HG02623 (cell line): Measurements from ENCODE around the gene CDK14.

ENCODE experiments used
- ATAC-seq: cut with Tn5 transposase; IDR thresholded peaks from one replicate; pipeline ENCODE4 v1.9.1; 2021; ENCODE audit warnings: moderate library complexity; ENCODE audit not compliant: unreplicated experiment

CDK14 gene

DNA sequence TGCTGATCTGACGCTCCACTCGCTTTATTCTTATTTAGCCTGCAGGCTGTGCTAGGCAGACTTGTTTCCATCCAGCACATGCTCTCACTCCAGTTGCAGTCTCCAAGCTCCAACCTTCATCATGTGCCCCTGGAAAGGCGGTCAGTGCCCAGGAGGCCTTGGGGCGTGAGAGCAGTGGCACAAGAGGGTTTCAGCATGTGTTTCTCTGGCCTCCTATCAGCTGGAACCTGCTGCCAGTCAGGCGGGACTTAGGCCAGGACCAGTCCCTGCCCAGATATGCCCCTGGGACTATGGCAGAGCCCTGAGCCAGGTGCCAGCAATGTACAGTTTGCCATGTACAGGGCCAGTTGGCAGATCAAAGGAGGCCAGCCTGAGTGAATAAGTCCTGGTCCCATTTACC lies 337.9 kb downstream of the CDK14 start:
- ATAC-seq, result no peak

DNA sequence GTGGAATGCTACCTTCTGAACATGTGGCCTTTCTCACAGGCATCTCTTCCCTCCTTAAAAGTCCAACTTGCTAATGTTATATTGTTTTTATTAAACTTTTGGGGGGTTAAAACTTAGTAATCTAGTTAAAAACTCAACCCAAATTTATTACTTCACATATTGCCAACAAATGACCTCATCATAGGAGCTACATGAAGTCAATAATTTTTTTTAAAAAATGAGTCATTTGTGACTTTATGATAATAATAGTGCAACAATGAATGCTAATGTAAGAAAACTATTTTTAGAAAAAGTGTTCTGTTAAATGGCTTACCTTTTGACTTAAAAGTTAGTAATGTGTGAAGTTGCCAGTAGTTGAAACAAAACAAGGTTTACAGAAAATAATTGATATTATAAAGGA lies 342.2 kb downstream of the CDK14 start:
- no peak for ATAC-seq

DNA sequence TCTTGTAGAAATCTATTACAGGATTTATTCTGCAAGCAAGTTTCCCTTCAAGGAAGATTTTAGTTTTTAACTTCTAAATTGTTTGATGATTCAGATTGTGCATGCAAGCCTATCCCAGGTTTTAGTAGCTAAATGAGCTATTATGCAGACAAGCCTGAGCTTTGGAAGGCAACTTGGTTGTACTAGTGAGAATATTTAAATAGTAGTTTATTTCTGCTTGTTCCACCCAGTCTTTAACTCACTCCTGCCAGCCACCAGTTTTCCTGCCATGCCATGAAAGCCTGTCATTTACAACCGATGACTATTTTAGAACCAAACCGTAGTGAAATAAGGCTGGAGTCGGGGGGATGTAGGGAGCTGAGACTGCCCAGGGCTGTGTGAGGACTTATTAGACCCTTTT lies 343.5 kb downstream of the CDK14 start:
- ATAC-seq, result no peak

DNA sequence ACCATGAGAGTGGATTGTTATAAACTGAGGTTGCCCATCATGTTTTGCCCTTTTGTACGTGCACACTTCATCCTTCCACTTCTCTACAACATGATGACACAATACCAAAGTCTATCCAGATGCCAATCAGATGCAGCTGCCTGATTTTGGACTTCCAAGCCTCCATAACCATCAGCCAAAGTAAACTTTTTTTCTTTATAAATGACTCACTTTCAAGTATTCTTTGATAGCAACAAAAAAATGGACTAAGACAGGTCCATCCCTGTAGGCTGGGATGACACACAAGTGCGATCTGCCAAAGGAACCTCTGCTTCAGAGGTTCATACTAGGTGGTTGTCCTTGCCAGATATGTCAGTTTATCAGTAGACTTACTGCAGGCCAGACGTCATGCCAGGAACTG lies 347.9 kb downstream of the CDK14 start:
- ATAC-seq, result no peak

DNA sequence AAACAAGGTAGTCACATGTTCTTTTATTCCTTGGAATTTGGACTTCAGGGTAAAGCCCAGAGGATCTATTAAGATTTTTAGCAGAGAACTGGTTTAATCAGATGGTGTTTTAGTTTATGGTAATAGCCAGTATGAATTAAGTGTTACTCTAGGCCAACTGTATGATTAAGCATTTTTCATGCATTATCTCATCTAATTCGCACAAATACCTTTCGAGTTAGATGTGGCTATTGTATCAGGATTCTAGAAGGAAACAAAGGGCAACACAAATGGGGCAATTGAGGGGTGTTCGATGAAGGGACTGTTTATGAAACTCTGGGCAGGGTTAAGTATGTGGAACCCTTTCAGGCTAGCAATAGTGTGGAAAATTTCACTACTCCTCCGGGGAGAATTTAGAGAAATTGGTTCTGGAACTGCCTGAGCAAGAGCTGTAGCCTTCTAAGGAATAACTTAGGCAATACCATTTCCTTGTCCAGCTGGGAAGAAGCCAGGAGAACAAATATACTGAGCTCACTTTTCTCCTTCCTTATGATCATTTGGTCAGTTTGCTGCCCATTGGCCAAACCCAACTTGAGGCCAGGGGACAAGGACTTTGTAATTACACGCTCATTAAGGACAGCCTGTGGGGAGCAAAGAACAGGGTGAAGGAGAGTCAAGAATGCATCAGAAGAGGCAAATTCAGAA lies 349.1 kb downstream of the CDK14 start:
- no peak for ATAC-seq

DNA sequence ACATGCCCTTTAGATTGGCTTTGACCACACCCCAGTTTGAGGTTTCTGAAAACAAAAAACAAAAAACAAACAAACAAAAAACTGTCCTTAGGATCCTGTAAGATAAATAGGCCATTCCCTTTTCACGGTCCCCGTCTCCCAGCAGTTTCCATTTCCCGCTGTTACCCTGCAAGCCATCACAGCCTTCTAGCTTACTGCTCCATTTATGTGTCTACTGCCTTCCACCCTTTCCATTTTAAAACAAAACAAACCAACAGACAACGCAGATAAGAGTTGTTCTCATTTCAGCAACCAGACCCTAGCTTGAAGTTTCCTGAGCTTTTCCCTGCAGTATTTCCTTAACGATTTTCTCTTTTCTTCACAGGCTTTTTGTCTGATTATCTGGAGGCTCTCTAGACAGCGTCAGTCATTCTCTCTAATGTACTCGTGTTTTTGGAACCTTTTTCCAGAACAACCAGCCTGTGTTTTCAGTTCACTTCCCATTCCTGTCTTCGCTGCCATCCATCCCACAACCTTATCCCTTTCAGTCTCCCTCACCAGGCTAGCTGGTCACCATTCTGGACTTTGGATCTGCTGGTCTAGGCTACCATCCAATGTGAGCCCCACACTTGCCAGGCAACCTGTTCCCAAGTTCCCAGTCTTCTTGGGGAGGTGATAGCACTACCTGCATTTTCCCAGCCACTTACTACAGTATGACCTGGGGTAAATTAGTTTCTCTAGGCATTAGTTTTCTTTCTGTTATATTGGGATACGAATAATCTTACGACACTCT lies 350.8 kb downstream of the CDK14 start:
- no peak for ATAC-seq

DNA sequence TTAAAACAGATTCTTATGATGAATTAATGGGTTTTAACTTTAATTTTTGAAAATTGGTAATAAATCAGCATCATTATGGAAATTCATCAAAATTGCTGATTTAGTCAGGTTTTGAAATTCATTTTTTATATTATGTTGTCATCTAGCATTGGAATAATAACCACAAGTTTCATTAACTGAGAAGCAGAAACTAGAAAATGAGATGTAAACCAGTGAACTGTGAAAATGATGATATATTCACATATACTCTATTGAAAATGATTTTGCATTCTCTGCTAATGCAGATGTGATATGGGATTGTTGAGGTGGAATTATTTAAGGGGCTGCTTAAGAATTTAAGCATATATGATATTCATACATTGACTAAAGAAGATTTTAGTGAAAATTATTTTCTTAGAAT lies 352.0 kb downstream of the CDK14 start:
- no peak for ATAC-seq

DNA sequence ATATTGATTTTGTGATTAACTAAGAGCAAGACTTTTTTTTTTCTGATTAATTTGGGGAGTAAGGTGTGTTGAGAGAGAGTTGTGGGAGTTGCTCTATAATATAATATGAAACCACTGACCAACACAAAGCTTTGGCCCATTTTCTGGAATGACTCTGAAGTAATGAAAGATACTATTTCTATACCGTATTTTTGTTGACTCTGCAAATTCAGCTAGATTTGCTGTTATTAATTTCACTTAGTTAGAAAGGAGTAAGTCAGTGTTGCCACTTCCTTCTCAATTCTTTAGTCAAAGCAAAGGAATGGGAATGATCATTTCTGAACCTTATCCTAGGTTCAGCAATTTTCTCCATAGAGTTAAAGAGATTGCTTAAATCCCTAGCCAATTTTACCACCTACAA lies 355.1 kb downstream of the CDK14 start:
- ATAC-seq, result no peak

DNA sequence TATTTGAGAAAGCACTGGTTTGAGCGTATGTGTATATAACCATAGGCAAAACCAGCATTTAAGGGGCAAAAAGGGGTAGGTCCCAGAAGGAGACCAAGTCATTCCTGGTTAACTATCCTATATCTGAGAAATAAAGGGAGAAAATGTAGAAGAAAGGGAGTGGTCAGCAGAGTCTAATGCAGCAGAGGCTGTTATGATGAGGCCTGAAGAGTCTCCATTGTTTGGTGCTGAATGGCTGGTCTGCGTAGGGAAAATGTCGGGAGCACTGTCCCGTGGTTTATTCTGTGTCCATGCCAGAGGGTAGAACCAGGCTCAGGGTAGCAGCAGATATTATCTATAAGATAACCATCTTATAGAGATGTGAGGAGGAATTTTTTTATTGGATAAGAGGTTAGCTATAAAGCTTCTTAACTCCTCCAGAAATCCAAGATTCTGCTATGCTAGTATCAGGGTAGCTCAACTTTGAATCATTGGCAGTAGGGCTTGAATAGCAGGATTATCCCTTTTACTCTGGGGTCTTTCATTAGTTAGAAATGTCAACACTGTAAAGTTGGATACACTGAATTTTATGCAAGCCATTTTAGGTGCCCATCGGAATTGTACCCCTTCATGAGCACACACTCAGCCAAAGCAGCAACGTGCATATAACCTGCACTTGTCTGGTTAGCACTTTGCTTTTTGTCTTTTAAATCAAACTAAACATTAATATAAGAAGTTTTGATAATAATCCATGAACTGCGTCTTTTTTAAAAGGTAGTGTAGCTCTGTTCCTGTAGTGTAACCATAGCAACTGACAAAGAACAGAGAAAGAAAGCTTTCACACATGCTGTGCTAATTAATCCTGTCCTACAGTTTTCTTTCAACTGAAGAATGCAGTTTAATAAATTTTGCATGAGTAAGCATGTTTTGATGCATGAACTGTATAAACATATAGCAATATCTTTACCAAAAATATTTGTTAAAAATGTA lies 356.1 kb downstream of the CDK14 start:
- ATAC-seq, result no peak

DNA sequence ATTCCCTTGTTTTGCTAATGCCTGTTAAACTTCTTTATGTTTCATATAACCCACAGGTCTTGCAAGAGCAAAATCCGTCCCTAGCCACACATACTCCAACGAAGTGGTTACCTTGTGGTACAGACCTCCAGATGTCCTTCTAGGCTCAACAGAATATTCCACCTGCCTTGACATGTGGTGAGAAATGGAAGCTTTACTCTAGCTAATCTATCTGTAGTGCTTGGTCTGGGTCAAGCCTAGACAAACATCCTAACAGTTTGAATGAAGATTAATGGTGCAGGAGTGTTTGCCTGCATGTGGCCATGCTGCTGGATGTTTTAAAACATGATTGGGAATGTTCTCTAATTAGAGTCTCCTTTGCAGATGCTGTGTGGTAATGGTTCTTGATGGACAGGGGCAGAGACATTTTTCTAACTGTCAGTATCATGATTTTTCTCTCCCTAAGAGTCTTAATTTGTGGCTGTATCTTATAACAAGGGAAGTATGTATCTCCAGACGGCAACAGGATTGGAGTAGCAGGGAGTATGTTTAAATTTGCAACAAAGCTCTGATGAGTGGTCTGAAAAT lies 359.6 kb downstream of the CDK14 start:
- ATAC-seq, result no peak

DNA sequence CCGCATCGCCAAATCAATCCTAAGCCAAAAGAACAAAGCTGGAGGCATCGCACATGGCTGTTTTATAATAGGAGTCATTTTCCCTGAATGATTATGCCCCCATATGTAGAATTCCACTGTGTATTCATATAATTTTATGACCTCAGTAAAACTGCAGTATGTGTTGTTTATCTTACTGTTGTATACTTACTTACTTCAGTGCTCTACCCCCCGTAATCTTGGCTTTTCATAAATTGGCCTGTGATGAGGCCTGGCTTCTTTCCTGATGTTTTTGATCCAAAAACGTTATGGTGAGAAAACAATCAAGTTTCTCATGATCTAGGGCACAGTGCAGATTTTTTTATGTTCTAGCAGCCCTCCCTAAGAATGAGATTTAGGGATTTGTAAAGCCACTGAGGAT lies 361.8 kb downstream of the CDK14 start:
- ATAC-seq, result no peak

DNA sequence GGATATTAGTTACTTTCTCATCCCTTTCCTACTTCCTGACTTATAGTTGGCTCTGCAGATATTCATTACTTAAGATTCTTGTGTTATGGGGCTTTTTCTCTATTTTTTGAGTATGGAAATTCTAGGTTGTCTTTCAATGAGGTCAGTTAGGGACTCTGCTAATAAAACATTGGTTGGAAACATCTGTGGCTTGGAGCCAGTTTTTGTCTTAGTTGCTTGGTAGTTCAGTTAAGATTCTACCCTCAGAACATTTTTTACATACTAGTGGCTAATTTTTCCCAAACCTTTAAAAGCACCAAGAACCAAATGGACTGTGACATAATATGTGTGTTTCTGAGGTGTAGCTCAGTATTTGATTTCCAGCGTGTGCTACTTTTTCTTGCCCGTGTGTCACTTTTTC lies 362.5 kb downstream of the CDK14 start:
- ATAC-seq, result no peak

DNA sequence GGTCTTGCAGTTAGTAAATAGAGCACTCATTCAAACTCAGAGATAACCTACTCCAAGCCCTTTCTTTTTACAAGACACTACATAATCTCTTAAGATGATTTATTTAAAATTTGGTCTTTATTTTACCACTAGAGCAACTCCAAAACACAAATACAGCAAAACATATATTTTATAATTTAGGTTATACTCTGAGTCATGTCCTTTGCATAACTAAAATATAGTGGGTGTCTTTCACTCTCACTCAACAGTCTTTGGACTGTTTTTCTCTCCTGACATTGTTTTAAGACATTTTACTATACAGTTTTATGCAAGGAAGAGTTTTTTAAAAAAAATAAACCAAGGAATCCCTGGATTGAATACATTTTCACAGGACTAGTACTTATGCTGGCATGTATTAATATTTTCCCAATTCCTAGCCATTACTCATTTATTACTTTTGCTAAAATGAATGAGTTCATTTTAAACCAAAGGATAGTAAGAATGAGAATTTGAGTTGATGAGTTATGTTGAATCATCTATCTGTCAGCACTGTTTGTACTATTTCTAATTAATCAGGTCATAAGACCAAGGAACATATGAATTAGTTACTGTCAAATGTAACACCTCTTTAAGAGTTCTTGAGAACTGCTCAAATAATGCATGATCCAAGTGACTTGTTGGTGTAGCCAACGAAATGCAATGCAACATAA lies 365.1 kb downstream of the CDK14 start:
- ATAC-seq, result no peak

DNA sequence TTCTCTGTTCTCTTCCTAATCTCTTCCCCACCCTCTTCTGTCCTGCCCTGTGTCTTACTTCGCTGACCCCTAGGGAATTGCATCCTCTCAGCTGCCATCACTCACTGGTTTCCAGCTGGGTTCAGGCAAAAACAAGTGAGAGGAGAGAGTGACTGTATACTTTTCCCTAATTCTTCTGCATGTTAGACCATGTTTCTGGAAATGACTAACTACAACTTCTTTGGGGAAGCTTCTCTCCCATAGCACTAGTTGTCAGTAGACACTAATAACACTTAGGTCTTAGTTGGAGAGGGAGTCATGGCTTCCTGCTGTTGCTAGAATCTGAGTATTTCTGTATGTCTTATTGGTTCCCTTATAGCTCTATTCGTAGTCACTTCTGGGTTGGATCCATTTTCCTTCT lies 369.1 kb downstream of the CDK14 start:
- no peak for ATAC-seq

DNA sequence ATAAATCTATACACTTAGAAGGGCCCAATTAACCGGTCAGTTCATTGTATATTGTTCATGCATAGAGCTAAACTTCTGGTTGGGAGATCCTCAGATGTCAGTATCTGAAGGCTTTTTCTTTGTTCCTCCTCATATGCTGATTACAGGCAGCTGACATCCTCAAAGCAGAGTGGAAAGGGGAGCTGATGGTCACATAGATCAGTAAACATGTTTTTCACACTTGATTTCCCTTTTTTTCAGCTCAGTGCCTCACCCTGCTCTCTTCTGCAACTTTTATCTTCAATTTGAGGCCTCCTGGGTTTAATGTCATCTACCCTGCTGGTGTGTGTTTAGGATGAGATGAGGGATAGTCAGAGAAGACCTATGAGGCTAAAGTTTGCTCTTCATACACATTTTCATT lies 370.2 kb downstream of the CDK14 start:
- no peak for ATAC-seq

DNA sequence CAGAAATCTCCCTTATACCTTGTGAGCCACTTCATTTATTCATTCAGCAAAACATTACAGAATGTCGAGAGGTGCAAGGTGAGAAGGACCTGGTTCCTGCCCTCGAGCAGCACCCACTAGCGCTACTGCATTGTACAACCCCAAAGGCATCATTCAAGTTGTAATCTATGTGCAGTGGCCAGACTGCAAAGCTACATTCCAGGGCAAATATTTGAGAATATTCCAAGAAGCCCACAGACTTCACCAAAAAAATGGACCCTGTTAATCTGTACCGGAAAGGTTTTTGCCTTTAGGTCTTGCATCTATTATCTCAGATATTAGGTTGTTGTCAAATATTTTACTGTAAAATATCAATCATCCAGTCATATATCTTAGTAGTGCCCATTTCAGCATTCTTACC lies 372.8 kb downstream of the CDK14 start:
- ATAC-seq, result no peak

DNA sequence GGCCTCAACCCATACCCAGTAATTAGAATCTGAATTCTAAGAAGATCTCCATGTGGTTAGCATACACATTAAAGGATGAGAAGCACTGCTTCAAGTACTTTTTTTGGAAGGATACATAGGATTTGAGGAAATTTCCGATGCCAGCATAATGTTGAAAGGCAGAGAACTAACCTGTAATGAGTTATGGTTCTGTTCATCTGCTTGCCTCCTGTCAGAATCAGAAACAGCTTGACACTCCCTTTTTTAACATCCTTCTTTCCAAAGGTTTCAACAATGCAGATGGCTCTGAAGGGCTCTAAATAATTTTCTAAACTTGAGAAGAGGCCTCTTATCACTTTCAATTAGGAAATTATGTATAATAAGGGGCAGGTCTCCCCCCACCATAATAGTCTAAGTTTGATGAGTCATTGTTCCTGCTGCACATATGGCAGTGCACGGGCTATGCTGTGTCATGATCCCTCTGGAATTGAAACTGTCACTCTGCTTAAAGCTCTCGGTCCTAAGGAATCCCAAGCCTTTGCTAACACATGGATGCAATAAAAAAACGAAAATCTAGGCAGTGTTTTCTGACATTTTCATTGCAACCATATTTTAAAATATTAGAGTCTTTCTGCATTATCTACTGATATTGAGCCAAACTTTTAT lies 376.9 kb downstream of the CDK14 start:
- ATAC-seq, result no peak

DNA sequence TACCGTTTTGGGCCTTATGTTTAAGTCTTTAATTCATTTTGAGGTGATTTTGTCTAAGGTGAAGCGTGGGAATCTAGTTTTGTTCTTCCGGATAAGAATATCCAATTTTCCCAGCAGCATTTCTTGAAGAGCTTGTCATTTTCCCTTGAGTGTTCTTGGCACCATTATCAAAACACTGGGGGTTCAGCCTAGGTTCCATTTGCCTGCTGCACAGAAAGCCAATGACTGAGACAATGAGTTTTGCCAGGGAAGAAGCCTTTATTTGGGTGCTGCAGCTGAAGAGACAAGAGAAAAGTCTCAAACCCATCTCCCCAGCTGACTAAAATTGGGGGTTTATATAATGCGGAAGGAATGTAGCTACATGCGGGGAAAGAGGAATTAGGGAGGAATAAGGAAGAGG lies 380.9 kb downstream of the CDK14 start:
- no peak for ATAC-seq

DNA sequence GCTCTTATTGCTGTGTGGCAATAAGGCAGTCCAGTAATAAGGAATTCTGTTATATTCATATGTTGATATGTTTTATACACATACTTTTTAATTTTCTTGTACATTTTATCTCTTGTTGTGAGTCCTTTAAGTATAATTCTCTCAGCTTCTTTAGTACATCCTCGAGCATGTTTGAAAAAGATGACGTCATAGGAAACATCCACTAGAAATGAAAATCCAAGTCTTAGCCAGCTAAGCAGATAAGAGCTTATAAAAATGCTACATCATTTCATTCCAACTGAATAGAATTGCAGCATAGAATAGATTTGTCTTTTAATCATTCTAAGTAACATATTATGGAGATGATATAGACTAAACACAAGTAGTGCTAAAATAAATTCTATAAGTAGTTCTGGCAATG lies 384.4 kb downstream of the CDK14 start:
- no peak for ATAC-seq

DNA sequence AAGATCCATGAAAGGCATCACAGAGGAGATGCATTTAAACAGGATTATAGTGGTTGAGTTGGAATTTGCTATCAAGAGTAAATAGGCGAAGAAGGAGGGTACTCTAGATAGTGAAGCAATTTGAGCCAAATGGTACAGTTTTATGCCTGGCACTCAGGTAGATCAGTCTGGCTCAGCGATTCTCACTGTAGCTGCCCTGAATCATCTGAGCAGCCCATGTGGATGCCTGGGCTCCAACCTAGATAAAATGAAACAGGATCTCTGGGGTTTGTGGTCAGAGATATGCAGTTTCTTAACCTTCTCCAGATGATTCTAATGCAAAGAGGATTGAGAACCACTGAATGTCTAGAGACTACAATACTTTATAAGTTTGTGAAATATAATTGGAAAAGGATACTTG lies 386.1 kb downstream of the CDK14 start:
- no peak for ATAC-seq
